HT1080 (cell line): Measurements from ENCODE around the gene ZNF274. TPM values are rescaled to one million over a fixed set of nuclear protein-coding genes. Genes with fewer than 3 reads are reported as not detected.

Experiments used
- total RNA-seq: library from RNA; depleted of rRNA; stranded (reverse); fragments of >200 nt; shearing (Covaris generic); gene quantifications from 2 replicates; pipeline ENCODE4 v1.2.3, GENCODE V29; 2014; rRNA removed

ZNF274 gene
- total RNA-seq, 1 experiment from 2014 or later, result 27.6 TPM

Other genes starting within 250 kb of the ZNF274 start
- 0.03 TPM in 1 of 2 replicates, not detected in the other for gene ZNF418, start 247.7 kb upstream of the ZNF274 start, total RNA-seq
- gene ZNF256, start 235.4 kb upstream of the ZNF274 start, total RNA-seq, result 5.0 and 5.4 TPM in 2 replicates
- gene C19orf18, start 208.5 kb upstream of the ZNF274 start, total RNA-seq, result not detected in 2 replicates
- 6.8 and 16.9 TPM in 2 replicates for gene ZNF606, start 180.2 kb upstream of the ZNF274 start, total RNA-seq
- not detected in 2 replicates for gene ZSCAN1, start 149.0 kb upstream of the ZNF274 start, total RNA-seq
- 0.03 TPM in 1 of 2 replicates, not detected in the other for gene ZNF135, start 123.8 kb upstream of the ZNF274 start, total RNA-seq
- 0.30 and 0.71 TPM in 2 replicates for gene ZSCAN18, start 84.8 kb upstream of the ZNF274 start, total RNA-seq
- gene ZNF329, start 32.3 kb upstream of the ZNF274 start, total RNA-seq, result 7.1 and 9.0 TPM in 2 replicates
- 36.6 and 62.3 TPM in 2 replicates for gene ZNF544, start 45.9 kb downstream of the ZNF274 start, total RNA-seq
- 3.1 TPM in 2 replicates for gene ZNF8, start 95.9 kb downstream of the ZNF274 start, total RNA-seq
- 78.6 and 105 TPM in 2 replicates for gene ERVK3-1, start 122.3 kb downstream of the ZNF274 start, total RNA-seq
- 3.7 and 5.2 TPM in 2 replicates for gene ZSCAN22, start 143.9 kb downstream of the ZNF274 start, total RNA-seq
- 20.3 and 22.8 TPM in 2 replicates for gene A1BG, start 170.4 kb downstream of the ZNF274 start, total RNA-seq
- gene ZNF497, start 179.7 kb downstream of the ZNF274 start, total RNA-seq, result 0.67 and 2.1 TPM in 2 replicates
- 0.08 and 1.4 TPM in 2 replicates for gene ZNF837, start 198.0 kb downstream of the ZNF274 start, total RNA-seq
- 3,183 and 4,090 TPM in 2 replicates for gene RPS5, start 204.2 kb downstream of the ZNF274 start, total RNA-seq
- 0.24 TPM in 1 of 2 replicates, not detected in the other for gene RNF225, start 212.6 kb downstream of the ZNF274 start, total RNA-seq
- gene ZNF584, start 225.6 kb downstream of the ZNF274 start, total RNA-seq, result 27.4 and 33.4 TPM in 2 replicates